WTC11 (cell line): ENCODE data around the gene PRKCB.

Source experiments
- AR ChIP-seq: fragments of 250-450 bp; sonication (Bioruptor Pico); IDR thresholded peaks from 2 replicates; pipeline ENCODE4 v1.9.0; 2021; ENCODE audit warnings: mild to moderate bottlenecking
- ATF2 ChIP-seq: sonication (generic); formaldehyde crosslinking; IDR thresholded peaks from 2 replicates; pipeline ENCODE4 v1.8.1; 2022; ENCODE audit warnings: low read depth, missing genetic modification reagents, borderline replicate concordance
- HMGXB4 ChIP-seq: sonication (generic); formaldehyde crosslinking; IDR thresholded peaks from 2 replicates; pipeline ENCODE4 v1.8.1; 2023; ENCODE audit warnings: mild to moderate bottlenecking, moderate library complexity, missing genetic modification reagents
- IRF2 ChIP-seq: sonication (generic); formaldehyde crosslinking; IDR thresholded peaks from 2 replicates; pipeline ENCODE4 v1.8.0; 2022; ENCODE audit warnings: low read depth, missing genetic modification reagents, borderline replicate concordance
- NFYB ChIP-seq: sonication (generic); formaldehyde crosslinking; conservative IDR thresholded peaks from 2 replicates; pipeline ENCODE4 v1.8.0; 2022; ENCODE audit warnings: low read depth, missing genetic modification reagents
- STAT6 ChIP-seq: sonication (generic); formaldehyde crosslinking; conservative IDR thresholded peaks from 2 replicates; pipeline ENCODE4 v1.8.1; 2023; ENCODE audit warnings: mild to moderate bottlenecking, low read depth, missing genetic modification reagents, moderate library complexity
- TEAD4 ChIP-seq: sonication (generic); formaldehyde crosslinking; IDR thresholded peaks from 2 replicates; pipeline ENCODE4 v1.8.0; 2022; ENCODE audit warnings: mild to moderate bottlenecking, missing genetic modification reagents
- TF ChIP-seq, protein P1 (sequence below): fragments of 200-600 bp; IDR thresholded peaks from 2 replicates; pipeline ENCODE4 v1.8.0; 2022; ENCODE audit warnings: antibody characterized with exemption
- TF ChIP-seq, protein P2 (sequence below): sonication (generic); formaldehyde crosslinking; IDR thresholded peaks from 2 replicates; pipeline ENCODE4 v1.8.0; 2022; ENCODE audit warnings: mild to moderate bottlenecking, missing genetic modification reagents
- TF ChIP-seq, protein P3 (sequence below): sonication (generic); formaldehyde crosslinking; IDR thresholded peaks from 2 replicates; pipeline ENCODE4 v1.8.0; 2022; ENCODE audit warnings: missing genetic modification reagents
- TF ChIP-seq, protein P4 (sequence below): sonication (generic); formaldehyde crosslinking; IDR thresholded peaks from 2 replicates; pipeline ENCODE4 v1.8.0; 2022; ENCODE audit warnings: mild to moderate bottlenecking, missing genetic modification reagents
- TF ChIP-seq, protein P5 (sequence below): sonication (generic); formaldehyde crosslinking; IDR thresholded peaks from 2 replicates; pipeline ENCODE4 v1.8.0; 2023; ENCODE audit warnings: missing genetic modification reagents
- TF ChIP-seq, protein P6 (sequence below): sonication (generic); formaldehyde crosslinking; IDR thresholded peaks from 2 replicates; pipeline ENCODE4 v1.8.1; 2023; ENCODE audit warnings: mild to moderate bottlenecking, missing genetic modification reagents
- TF ChIP-seq, protein P7 (sequence below): sonication (generic); formaldehyde crosslinking; IDR thresholded peaks from 2 replicates; pipeline ENCODE4 v1.8.1; 2022; ENCODE audit warnings: mild to moderate bottlenecking, missing genetic modification reagents, moderate library complexity, borderline replicate concordance

GRCh38 chr16:23952971-23953300 is 117.2 kb downstream of the PRKCB start:
- TF ChIP-seq, protein P1, sequence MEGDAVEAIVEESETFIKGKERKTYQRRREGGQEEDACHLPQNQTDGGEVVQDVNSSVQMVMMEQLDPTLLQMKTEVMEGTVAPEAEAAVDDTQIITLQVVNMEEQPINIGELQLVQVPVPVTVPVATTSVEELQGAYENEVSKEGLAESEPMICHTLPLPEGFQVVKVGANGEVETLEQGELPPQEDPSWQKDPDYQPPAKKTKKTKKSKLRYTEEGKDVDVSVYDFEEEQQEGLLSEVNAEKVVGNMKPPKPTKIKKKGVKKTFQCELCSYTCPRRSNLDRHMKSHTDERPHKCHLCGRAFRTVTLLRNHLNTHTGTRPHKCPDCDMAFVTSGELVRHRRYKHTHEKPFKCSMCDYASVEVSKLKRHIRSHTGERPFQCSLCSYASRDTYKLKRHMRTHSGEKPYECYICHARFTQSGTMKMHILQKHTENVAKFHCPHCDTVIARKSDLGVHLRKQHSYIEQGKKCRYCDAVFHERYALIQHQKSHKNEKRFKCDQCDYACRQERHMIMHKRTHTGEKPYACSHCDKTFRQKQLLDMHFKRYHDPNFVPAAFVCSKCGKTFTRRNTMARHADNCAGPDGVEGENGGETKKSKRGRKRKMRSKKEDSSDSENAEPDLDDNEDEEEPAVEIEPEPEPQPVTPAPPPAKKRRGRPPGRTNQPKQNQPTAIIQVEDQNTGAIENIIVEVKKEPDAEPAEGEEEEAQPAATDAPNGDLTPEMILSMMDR: no peak
- TF ChIP-seq, protein P2, sequence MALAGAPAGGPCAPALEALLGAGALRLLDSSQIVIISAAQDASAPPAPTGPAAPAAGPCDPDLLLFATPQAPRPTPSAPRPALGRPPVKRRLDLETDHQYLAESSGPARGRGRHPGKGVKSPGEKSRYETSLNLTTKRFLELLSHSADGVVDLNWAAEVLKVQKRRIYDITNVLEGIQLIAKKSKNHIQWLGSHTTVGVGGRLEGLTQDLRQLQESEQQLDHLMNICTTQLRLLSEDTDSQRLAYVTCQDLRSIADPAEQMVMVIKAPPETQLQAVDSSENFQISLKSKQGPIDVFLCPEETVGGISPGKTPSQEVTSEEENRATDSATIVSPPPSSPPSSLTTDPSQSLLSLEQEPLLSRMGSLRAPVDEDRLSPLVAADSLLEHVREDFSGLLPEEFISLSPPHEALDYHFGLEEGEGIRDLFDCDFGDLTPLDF (CRISPR knock-in tag): no peak
- TF ChIP-seq, protein P3, sequence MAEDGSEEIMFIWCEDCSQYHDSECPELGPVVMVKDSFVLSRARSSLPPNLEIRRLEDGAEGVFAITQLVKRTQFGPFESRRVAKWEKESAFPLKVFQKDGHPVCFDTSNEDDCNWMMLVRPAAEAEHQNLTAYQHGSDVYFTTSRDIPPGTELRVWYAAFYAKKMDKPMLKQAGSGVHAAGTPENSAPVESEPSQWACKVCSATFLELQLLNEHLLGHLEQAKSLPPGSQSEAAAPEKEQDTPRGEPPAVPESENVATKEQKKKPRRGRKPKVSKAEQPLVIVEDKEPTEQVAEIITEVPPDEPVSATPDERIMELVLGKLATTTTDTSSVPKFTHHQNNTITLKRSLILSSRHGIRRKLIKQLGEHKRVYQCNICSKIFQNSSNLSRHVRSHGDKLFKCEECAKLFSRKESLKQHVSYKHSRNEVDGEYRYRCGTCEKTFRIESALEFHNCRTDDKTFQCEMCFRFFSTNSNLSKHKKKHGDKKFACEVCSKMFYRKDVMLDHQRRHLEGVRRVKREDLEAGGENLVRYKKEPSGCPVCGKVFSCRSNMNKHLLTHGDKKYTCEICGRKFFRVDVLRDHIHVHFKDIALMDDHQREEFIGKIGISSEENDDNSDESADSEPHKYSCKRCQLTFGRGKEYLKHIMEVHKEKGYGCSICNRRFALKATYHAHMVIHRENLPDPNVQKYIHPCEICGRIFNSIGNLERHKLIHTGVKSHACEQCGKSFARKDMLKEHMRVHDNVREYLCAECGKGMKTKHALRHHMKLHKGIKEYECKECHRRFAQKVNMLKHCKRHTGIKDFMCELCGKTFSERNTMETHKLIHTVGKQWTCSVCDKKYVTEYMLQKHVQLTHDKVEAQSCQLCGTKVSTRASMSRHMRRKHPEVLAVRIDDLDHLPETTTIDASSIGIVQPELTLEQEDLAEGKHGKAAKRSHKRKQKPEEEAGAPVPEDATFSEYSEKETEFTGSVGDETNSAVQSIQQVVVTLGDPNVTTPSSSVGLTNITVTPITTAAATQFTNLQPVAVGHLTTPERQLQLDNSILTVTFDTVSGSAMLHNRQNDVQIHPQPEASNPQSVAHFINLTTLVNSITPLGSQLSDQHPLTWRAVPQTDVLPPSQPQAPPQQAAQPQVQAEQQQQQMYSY: no peak
- TF ChIP-seq ATF2 (CRISPR knock-in tag) (no peak), AR (CRISPR knock-in tag) (no peak), HMGXB4 (CRISPR knock-in tag) (no peak), TEAD4 (CRISPR knock-in tag) (no peak), STAT6 (no peak), NFYB (no peak), IRF2 (CRISPR knock-in tag) (no peak)
- TF ChIP-seq, protein P4, sequence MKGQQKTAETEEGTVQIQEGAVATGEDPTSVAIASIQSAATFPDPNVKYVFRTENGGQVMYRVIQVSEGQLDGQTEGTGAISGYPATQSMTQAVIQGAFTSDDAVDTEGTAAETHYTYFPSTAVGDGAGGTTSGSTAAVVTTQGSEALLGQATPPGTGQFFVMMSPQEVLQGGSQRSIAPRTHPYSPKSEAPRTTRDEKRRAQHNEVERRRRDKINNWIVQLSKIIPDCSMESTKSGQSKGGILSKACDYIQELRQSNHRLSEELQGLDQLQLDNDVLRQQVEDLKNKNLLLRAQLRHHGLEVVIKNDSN (CRISPR knock-in tag): no peak
- TF ChIP-seq, protein P5, sequence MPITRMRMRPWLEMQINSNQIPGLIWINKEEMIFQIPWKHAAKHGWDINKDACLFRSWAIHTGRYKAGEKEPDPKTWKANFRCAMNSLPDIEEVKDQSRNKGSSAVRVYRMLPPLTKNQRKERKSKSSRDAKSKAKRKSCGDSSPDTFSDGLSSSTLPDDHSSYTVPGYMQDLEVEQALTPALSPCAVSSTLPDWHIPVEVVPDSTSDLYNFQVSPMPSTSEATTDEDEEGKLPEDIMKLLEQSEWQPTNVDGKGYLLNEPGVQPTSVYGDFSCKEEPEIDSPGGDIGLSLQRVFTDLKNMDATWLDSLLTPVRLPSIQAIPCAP (CRISPR knock-in tag): no peak
- TF ChIP-seq, protein P6, sequence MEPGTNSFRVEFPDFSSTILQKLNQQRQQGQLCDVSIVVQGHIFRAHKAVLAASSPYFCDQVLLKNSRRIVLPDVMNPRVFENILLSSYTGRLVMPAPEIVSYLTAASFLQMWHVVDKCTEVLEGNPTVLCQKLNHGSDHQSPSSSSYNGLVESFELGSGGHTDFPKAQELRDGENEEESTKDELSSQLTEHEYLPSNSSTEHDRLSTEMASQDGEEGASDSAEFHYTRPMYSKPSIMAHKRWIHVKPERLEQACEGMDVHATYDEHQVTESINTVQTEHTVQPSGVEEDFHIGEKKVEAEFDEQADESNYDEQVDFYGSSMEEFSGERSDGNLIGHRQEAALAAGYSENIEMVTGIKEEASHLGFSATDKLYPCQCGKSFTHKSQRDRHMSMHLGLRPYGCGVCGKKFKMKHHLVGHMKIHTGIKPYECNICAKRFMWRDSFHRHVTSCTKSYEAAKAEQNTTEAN: no peak
- TF ChIP-seq, protein P7, sequence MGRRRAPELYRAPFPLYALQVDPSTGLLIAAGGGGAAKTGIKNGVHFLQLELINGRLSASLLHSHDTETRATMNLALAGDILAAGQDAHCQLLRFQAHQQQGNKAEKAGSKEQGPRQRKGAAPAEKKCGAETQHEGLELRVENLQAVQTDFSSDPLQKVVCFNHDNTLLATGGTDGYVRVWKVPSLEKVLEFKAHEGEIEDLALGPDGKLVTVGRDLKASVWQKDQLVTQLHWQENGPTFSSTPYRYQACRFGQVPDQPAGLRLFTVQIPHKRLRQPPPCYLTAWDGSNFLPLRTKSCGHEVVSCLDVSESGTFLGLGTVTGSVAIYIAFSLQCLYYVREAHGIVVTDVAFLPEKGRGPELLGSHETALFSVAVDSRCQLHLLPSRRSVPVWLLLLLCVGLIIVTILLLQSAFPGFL (CRISPR knock-in tag): no peak
